HG02884 (cell line): Measurements from ENCODE around the gene MLKL.
"Not testable (repeated sequence)": the region's sequence is repeated elsewhere in the genome, so short reads cannot be mapped to it uniquely, and the experiment has no call there.

Source experiments
- ATAC-seq: cut with Tn5 transposase; IDR thresholded peaks from one replicate; pipeline ENCODE4 v1.9.1; 2021; ENCODE audit warnings: mild to moderate bottlenecking, moderate library complexity; ENCODE audit not compliant: unreplicated experiment

MLKL gene

DNA sequence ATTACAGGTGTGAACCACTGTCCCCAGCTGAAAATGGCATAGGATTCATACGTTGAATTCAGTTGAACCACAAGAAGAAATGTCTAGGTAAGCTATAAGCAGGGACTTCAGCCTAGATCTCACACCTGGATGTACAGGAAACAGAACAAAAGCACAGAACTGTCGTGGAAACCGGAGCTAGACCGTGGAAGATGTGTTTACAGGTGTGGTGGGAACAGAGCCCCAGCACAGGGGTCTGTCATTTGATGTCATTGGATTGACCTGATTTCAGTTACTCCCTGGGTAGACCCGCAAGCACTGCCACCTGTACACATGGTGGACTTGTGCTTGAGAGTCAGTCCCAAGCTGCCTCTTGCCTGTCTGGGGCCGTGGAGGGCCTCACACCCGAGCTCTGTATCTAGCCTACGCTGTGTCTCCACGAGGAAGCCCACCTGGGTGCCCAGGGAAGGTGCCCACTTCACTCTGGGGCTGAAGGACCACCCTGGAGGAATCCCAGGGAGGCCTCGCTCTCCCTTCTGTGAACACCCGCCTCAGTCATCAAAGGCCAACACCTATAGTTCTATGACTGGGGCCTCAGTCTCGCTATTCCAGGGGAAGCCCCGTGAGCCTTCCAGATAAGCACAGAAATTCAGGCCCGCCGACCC is 32.2 kb upstream of the MLKL start:
- ATAC-seq, result no peak

DNA sequence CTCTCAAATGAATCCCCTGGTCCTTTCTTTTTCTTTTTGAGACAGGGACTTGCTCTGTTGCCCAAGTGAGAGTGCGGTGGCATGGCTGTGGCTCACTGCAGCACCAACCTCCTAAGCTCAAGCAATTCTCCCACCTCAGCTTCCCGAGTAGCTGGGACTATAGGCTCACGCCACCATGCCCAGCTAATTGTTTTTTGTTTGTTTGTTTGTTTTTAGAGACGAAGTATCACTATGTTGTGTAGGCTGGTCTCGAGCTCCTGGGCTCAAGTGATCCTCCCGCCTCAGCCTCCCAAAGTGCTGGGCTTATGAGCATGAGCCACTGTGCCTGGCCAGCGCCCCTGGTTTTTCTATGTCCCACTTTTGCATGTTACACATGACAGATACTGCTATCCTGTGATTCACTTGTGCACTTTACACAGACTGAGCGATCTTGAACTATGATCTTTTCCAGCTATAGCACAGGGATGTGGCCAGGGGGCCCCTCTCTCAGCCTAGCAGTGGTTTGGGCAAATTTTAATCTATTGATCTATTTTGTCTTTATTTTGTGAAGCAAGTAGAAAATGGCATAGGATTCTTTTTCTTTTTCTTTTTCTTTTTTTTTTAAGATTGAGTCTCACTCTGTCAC is 31.3 kb upstream of the MLKL start:
- ATAC-seq, result no peak

DNA sequence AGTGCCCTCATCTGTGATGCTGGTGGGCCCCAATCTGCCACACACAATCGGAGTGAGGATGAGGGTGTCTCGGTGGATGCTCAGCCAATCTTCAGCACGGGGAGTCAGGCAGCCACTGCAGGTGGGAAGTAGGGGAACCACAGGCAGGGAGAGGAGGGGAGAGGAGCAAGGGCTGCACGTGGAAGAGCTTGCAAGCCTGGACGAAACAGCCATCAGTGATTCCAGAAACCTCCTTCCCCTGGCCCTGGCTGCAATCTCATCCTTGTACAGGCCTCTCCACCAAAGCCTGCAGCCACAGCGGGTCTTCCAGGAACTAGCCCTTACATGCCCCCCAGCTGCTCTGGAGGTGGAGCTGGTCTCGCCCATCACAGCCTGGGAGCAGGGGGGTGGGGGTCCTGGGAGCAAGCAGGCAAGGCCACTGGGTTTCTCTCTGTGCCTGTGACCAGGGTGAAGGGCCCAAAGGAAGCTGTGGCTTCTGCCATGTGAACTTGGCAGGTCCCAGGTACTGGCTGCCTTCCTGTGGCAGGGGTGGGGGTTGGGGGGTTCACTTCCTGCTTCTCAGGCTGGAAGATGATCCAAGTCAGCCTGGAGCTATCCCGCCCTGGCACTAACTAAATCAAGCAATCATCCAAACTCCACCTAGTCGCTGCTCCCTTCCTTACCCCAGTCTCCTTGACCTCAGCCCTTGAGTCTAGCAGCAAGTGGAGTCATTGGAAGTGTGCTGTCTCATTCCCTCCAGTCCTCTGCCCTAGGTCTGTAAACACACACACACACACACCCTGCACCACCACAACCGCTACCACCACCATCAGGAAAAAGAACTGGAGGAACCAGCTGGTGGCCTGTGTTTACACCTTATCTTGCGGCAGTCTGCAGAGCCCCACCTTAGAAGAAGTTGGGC is 29.4 kb upstream of the MLKL start:
- no peak for ATAC-seq

DNA sequence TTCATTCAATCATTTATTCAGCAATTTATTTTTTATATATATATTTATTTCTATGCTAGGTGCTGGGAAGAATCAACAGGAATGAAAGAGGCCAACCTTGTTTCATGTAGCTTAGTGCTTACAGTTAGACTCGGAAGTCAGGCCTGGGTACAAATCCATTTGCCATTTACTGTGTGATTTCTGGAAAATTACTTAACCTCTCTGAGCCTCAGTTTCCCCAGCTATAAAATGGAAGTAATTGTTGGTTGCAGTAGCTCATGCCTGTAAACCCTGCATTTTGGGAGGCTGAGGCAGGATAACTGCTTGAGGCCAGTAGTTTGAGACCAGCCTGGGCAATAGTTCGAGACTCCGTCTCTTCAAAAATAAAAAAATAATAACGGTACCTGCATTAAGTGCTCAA is 27.2 kb upstream of the MLKL start:
- no peak for ATAC-seq

DNA sequence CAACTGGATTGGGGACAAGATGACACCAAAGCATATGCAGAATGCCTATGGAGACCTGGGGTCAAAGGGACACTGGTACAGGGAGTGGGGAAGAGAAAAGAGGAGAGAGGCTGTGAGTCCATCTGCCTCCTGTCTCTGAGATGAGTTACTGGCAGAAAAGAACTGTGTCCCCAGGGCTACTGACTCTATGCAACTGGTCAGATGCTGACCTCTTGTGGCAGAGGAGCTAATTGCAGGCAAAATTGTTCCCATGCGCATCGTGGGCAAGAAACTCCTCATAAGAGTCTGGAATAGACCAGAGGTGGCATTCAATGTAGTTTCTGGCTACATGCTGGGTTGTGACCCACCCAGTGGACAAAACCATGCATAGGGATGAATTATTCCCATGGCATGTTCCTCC is 26.1 kb upstream of the MLKL start:
- no peak for ATAC-seq

DNA sequence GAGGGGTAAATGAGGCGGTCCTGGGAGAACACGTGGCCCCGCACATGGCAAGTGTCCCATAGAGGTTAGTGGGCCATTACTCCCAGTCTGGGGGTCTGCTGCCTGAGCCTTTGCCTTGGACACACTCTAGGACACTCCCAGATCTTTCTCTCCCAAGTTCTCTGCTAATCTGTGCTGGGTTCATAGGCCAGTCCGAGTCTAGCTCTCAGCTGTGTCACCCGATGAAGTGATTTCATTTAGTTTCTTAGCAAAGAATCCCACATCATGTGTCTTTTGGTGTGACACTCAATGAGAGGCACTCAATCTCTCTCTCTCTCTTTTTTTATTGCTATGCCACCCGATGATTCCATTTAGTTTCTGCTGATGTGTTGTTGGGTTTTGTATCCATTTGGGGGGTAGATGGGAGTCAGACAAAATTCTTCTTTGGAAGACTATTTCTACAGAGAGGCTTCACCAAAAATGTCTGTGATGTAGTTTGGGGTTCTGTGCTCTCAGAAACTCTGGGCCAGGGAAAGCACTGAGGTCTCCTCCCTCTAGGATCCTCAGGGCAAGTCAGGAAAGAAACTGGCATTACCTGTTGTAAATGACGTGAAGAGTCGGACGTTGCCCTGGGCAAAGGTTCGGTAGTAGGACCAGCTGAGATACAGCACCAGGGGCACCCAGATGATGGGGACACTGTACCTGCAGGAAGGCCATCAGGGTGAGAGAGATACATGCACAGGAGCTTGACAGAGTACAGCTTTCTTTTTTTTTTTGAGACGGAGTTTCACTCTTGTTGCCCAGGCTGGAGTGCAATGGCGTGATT is 25.2 kb upstream of the MLKL start:
- ATAC-seq, result no peak

DNA sequence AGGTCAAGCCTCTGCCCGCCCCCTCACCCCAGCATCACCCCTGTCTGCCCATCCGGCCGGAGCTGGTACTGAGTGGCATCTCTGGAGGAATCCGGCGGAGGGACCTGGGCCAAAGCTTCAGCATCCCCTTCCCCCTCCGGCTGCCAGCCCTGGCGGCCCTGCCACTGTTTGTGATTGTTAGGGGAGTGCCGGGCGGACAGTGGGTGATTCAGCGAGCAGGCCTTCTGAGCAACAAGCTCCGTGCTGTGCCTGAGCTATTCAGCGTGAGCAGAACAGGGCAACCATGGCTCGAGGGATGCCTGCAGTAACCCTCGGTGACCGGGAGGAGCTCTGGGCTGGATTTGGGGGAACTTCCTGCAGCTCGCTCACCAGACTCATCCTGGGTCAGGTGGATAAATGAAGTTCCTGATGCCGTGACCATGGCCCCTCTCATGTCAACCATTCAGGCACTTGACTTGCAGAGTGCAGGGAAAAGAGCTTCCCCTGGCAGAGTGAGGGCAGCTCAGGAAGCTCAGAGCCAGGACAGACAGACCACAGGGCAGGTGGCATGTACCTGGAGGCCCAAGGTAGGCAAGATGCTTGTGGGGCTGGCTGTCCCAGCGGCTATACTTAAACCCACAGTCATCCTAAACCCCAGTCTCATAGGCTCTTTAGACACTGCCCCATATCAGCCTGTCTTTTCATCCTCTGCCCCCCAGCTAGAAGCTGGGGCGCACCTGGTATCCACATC is 24.3 kb upstream of the MLKL start:
- no peak for ATAC-seq

DNA sequence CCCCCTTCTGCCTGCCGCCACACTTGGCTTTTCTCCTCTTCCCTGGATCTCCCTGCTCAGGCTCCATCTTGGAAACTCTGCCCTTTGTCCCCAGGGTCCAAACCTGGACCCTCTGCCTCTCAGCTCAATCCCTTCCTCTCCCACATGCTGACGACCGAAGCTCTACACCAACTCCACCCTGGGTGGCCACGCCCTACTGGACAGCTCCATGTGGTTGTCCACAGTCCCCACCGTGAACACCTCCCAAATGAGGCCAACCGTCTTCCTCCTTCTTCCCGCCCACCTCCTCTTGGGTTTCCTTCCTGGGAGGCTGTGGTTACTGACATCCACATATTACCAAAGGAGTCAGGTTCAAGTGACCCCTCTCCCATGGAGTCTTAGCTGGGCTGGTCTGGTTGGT is 22.6 kb upstream of the MLKL start:
- no peak for ATAC-seq

DNA sequence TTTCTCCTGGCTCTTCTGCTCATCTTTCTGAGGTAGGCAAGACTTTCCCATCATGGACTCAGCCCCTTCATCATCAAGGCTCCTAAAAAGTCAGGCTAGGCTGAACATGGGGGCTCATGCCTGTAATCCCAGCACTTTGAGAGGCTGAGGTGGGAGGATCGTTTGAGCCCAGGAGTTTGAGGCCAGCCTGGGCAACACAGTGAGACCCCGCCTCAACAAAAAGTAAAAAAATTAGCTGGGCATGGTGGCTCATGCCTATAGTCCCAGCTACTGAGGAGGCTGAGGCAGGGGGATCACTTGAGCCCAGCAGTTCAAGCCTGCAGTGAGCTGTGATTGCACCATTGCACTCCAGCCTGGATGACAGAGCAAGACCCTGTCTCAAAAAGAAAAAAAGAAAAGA is 21.5 kb upstream of the MLKL start:
- not testable (repeated sequence) for ATAC-seq

DNA sequence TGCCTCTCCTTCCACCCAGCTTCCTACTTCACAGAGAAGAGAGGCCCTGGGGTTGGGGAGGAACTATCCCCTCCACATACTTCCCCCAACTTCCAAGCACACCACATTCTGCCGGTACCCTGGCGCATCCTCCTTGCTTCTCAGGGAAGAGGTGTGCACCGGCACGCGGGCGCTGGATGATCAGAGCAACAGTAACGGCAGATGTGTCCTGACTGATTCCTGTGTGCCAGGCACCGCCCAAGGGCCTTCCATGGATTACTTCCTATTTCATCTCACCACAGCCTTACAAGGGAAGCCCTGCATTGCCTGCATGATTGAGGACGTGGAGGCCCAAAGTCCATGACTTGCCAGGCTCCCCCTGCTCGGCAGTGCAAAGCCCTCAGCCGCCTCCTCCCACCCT is 21.1 kb upstream of the MLKL start:
- no peak for ATAC-seq

DNA sequence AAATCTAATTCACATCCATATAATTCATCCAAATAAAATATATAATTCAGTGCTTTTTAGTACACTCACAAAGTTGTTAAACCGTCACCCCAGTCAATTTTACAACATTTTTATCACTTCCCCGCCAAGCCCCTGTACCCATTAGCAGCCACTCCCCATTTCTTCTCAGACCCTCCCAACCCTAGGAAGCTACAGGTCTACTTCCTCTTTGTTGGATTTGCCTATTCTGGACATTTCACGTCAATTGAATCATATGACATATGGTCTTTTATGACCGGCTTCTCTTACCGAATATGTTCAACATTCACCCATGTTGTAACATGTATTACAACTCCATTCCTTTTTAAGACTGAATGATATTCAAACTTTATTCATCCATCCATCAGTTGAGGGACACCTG is 19.9 kb upstream of the MLKL start:
- ATAC-seq, result no peak

DNA sequence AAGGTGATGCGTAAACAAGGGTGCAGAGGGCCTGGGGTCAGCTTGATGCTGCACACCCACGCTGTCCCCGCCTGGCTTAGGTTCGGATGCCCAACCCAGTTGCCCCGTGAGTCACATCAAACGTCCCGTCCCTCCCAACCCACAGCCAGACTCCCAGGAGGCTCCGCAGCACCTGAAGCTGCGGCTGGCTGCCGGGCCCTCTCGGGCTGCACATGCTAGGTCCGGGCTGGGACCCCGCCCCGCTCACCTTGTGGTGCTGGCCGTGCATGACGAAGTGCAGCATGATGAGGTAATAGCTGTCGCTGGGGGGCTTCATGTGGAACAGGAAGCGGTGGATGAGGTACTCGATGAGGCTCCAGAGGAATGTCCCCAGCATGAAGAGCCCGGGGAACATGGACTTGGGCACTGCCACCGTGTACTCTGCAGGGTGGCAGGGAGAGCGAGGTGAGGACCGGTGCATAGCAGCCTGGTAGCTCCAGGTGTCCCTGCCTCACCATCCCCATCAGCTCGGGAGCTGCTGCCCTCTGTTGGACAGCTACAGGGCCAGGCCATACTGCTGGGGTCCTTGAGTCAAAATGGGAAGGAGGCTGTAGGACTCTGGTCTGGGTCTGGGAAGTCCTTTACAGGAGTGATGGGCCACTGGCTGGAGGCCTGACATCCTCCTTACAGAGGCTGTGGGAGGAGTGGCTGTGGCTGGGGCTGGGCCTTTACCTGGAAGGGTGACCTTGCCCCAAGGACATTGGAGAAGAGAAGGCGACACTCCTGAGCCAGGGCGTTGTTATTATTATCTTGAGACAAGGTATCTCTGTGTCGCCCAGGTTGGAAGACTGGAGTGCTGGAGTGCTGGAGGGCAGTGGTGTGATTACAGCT is 18.3 kb upstream of the MLKL start:
- ATAC-seq, result no peak

DNA sequence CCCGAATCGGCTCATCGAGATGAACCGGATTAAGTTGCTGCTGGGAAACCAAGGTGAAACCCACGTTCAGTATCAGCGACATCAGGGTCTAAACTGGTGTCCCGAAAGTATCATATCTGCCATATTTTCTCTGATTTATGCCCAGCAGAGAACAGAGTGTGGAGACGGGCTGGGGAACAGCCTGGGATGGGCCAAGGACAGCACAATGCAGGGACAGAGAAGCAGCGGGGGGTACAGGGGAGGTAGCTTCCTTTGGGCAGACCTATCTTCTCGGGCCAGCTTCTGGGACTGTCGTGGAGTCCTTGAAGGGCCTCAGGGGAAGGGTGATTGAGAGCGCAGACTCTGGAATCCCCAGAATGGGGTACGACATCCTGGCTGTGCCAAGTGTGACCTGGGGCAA is 17.5 kb upstream of the MLKL start:
- no peak for ATAC-seq

DNA sequence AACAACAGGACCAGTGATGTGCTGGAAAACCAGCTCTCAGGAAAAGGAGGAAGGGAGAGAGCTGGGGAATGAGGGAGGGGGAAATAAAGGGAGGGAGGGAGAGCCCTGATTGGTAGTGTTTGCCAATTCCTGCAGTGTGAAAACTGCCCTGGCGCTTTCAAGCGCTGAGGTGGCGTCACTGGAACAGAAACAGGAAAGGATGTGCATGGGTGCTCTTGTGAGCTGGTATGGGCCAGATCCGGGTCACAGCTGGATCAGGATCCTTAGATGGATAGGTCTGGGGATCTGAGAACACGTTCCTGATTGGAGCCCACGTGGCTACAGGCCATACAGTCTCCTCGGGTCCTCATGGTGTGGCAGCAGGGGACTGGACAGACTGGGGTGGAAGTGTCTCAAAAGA is 16.7 kb upstream of the MLKL start:
- ATAC-seq, result no peak

DNA sequence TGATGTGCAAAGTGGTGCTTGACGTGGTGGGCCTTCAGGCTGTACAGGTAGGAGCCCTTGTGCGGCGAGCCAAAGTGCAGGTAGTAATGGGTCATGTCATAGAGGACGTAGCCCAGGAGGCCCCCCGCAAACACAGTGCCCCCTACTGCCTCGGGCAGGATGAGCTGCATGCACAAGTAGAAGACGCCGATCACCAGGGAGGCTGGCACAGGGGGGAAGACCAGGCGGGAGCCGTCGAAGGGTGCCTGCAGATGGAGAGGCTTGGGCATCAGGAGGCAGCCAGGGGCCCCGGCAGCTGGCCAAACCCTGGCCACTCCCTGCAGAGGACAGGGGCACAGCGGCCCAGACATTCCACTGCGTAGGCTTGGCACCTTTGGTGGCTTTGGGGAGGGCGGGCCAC is 15.7 kb upstream of the MLKL start:
- ATAC-seq, result no peak

DNA sequence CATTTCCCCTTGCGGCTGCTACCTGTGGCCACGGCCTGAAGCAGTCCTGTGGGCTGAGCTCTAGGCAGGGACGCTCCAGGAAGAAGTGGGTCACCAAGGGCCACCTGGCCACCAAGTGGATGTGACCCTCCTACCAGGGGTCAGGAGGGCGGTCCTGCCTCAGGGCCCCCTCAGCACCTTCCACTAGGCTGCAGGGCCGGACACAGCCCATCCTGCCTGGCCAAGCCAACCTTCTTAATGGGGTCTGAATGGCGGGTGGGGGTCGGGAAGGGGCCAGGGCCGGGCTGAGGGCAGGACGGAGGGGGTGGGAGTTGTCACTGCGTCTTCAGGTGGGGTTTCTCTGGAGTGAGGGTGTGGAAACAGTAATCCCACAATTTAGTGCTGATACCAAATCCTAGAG is 13.2 kb upstream of the MLKL start:
- no peak for ATAC-seq

DNA sequence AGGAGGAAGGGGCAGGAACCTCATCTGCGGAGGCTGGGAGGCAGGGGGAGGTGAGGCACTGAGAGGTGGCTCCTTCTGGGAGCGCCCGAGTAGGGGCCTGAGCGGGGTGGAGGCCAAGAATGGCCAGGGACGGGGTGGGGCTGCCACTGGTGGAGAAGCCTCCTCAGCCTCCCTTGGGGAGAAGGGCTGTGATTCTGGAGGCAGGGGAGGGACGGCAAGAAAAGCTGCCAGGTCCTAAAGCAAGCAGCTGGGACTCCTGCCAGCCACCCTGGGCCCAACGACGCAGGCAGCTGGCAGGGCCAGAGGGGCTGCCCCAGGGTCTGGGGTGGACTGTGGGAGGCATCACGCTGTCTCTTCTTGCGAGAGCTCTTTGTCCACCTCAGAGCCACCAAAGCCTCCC is 12.7 kb upstream of the MLKL start:
- no peak for ATAC-seq

DNA sequence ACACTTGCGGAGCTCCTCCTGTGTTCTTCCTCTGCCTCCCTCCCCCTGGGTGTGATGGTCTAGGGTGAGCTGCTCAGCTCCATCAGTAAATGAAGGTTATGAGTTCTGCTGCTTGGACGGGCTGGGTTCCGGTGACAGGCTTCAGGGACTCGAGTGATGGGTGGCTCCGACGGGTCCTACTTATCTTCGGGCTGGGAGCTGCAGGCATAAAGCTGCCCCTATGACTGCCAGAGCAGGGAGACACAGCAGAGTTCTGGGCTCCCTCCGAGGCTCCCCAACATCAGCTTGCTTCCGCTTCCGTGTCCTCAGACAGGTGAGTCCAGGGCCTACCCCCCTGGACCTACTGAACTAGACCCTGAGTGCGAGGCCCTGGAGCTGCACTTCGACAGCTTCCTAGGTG is 11.3 kb upstream of the MLKL start:
- ATAC-seq, result no peak

DNA sequence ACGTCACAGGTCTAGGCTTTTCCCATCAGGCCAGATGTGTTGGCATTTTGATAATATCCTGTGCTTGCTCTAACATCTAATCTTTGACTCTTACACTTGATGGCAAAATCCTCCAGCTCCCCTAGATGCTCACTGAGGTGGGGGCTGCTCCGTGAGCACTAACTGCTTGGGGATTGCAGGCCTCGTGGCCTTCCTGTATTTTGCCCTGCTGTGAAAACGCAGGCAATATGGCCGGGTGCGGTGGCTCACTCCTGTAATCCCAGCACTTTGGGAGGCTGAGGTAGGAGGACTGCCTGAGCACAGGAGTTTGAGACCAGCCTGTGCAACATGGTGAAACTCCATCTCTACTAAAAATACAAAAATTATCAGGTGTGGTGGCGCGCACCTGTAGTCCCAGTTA is 9.7 kb upstream of the MLKL start:
- no peak for ATAC-seq

DNA sequence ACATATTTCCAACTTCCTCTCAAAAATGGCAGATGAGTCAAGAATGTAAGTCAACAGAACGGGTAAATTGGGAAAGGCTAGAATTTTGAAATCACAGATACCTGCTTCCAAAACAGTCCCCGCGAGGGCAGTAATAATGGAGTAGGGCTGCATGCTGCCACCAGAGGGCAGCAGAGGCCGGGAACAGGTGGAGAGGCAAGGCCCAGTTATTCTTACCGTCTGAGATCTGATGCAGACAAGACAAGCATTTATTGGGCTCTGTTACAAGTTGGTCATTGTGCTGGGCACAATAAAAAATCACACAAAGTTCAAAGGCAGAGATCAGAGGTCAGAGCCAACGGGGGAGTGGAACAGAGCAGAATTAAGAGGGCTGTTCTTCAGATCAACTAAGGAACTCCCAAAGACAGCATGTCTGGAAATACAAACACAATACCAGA is 8.8 kb upstream of the MLKL start:
- ATAC-seq, result peak; percentile 81
